NCI-H2227 treated with DMSO at 0.1 percent for 48 hours (cell line): ENCODE measurements around the gene MMP28.

Experiments used
- DNase-seq: peaks from one replicate; lab custom pipeline; 2025; lab: John Stamatoyannopoulos, UW

The MMP28 gene

GRCh38 chr17:35799942-35800341, 4.5 kb upstream of the MMP28 start:
- DNase-seq, result no peak

GRCh38 chr17:35797918-35798317, 2.5 kb upstream of the MMP28 start:
- no peak for DNase-seq

- DNase-seq, result no peak
Measured at GRCh38 chr17:35797370-35797769, 1.9 kb upstream of the MMP28 start.

GRCh38 chr17:35796942-35797341, 1.5 kb upstream of the MMP28 start:
- DNase-seq, result no peak

GRCh38 chr17:35795871-35796265, 427 bp upstream of the MMP28 start:
- no peak for DNase-seq

- no peak for DNase-seq
Measured at GRCh38 chr17:35793257-35793656, 2.2 kb downstream of the MMP28 start.

- no peak for DNase-seq
Measured at GRCh38 chr17:35791681-35792350, 3.6 kb downstream of the MMP28 start.

GRCh38 chr17:35790841-35791240, 4.6 kb downstream of the MMP28 start:
- no peak for DNase-seq

GRCh38 chr17:35788477-35789368, 6.7 kb downstream of the MMP28 start:
- DNase-seq, result no peak

- no peak for DNase-seq
Measured at GRCh38 chr17:35786941-35787432, 8.5 kb downstream of the MMP28 start.

- DNase-seq, result no peak
Measured at GRCh38 chr17:35784895-35785294, 10.5 kb downstream of the MMP28 start.

GRCh38 chr17:35780950-35781349, 14.5 kb downstream of the MMP28 start:
- no peak for DNase-seq

- DNase-seq, result no peak
Measured at GRCh38 chr17:35778641-35779196, 16.7 kb downstream of the MMP28 start.

GRCh38 chr17:35775583-35775982, 19.9 kb downstream of the MMP28 start:
- DNase-seq, result no peak

- DNase-seq, result no peak
Measured at GRCh38 chr17:35775039-35775438, 20.4 kb downstream of the MMP28 start.

- no peak for DNase-seq
Measured at GRCh38 chr17:35774499-35774898, 20.9 kb downstream of the MMP28 start.

GRCh38 chr17:35773679-35774425, 21.6 kb downstream of the MMP28 start:
- DNase-seq, result no peak

- no peak for DNase-seq
Measured at GRCh38 chr17:35773129-35773528, 22.3 kb downstream of the MMP28 start.

- DNase-seq, result no peak
Measured at GRCh38 chr17:35769895-35770486, 25.4 kb downstream of the MMP28 start.

- no peak for DNase-seq
Measured at GRCh38 chr17:35768797-35769196, 26.6 kb downstream of the MMP28 start.

- DNase-seq, result no peak
Measured at GRCh38 chr17:35766903-35767510, 28.4 kb downstream of the MMP28 start.
